NCI-H748 treated with DMSO at 0.1 percent for 48 hours (cell line): ENCODE results near the gene RAB19.
"Not testable (repeated sequence)": the region's sequence is repeated elsewhere in the genome, so short reads cannot be mapped to it uniquely, and the experiment has no call there.

ENCODE experiments used
- DNase-seq: peaks from one replicate; lab custom pipeline; 2025; lab: John Stamatoyannopoulos, UW

Gene RAB19

GRCh38 chr7:140453785-140454656 lies 50.2 kb downstream of the RAB19 start:
- DNase-seq: not testable (repeated sequence)

DNA sequence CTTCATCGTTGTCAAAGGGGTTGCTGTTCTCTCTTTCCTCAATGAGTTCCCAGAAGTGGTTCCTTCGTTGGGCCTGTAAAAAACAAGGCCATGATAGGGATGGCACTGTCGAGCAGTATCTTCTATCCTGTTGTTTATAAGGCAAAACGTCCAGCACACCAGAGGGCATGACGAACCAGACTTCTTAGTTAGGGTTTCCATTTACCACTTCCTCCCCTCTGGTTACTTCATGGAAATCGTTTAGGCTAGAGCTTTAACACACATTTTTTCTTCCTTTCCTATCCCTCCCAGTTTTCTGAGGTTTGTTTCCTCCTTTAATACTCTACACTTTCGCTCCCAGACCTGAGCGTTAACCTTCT lies 50.8 kb downstream of the RAB19 start:
- DNase-seq: no peak

DNA sequence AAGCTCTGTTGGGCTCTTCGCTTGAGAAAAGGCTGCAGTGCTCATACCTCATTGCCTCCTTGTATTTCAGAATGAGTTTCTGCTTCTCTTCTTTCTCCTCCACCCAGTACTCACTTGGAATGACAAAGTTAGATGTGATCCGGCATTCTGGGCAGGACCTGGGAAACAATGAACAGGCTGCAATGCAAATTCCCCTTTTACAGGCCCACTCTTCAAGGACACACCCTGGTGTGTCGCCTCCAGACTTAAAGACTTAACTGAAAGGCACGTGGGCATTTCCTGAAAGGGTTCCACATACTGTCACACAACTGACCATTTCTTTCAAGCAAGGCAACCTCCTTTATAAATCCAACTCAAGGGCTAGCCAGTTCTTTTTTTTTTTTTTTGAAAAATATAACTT lies 51.9 kb downstream of the RAB19 start:
- no peak for DNase-seq

DNA sequence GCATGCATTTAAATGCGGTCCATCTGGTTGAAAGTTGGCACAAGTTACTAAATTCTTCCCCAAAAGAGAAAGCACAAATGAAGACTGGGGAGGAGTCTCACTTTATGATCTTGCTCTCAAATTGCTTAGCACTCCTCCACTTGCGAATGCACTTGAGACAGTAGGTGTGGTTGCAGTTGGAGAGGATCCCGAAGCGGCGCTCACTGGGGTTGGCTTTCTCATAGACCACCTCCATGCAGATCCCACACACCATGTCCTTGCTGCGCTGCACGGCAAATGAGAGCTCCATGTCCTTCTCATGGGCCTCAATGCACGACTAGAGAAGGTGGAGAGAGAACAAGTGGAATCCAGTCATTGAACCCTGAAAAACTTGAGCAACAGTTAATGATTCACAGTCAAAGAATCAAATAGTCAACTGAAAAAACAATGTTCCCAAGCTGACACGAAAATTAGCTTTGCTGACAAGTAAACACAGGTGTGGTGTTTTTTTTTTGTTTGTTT lies 52.7 kb downstream of the RAB19 start:
- DNase-seq: no peak

GRCh38 chr7:140458201-140458600 lies 54.3 kb downstream of the RAB19 start:
- no peak for DNase-seq

DNA sequence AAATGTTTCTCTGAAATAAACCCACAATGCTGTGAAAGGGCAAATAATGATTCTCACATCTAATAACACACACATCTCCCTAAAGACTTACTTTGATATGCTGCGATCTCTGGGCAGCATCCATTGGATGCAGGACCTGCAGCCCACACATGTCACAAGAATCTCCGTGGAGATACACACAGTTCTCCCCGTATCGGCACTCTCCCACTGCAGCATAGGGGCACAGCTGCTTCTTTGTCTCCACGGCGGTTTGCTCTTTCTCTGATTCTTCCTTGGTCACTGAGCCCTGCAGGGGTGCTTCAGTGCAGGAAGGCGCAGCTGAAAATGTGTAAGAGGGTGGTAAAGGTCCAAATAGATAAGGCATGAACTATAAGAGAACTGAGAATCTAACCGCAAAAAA lies 55.1 kb downstream of the RAB19 start:
- no peak for DNase-seq

DNA sequence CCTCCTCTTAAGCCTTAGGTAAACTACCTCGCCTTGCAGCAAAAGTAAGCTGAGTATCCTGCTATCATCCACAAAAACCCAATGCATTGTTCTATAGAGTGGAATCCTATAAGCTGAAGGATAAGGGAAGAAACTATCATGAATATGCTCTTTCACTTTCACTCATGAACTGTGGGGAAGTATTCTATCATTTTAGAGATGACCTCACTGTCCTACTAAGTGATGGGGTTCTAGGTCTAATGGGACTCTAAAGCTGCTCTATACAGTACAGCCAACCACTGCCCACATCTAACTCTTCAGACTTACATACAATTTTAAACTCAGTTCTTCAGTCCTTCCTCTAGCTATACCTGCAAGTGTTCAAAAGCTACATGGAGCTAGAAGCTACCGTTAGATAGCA lies 59.3 kb downstream of the RAB19 start:
- DNase-seq: no peak

DNA sequence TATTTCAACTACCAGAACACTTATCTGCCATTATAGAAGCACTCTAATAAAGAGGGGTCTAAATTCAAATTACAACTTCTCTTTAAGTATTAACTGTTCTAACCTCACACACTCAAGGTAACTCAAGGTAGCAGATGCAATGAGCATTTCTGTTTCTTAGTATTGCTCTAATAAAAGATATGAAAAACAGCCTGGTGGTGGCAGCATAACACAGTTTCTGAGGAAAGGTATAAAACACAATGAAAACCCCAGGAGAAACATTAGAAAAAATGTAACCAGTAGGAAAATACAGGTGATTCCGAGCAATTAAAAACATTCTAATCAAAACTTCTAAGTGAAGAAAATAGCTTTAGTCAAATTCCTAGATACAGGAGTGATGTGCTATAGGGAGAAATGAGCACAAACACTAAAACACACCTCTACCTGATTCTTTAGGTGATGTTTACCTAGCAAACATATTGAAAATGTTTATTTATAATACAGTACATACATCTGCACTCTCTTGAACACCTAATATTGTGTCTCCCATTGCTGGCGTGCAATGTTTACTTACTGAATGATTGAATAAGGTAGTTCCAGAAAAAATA lies 72.0 kb downstream of the RAB19 start:
- peak; percentile 73 for DNase-seq

GRCh38 chr7:140476698-140477261 lies 72.9 kb downstream of the RAB19 start:
- no peak for DNase-seq
